GM18870 (cell line): Measurements from ENCODE around the gene CABP4.

Experiments
- ATAC-seq: cut with Tn5 transposase; IDR thresholded peaks from one replicate; pipeline ENCODE4 v1.9.1; 2021; ENCODE audit warnings: moderate library complexity; ENCODE audit not compliant: unreplicated experiment

Gene CABP4

GRCh38 chr11:67494371-67495233 lies 39.4 kb downstream of the CABP4 start:
- ATAC-seq: no peak

DNA sequence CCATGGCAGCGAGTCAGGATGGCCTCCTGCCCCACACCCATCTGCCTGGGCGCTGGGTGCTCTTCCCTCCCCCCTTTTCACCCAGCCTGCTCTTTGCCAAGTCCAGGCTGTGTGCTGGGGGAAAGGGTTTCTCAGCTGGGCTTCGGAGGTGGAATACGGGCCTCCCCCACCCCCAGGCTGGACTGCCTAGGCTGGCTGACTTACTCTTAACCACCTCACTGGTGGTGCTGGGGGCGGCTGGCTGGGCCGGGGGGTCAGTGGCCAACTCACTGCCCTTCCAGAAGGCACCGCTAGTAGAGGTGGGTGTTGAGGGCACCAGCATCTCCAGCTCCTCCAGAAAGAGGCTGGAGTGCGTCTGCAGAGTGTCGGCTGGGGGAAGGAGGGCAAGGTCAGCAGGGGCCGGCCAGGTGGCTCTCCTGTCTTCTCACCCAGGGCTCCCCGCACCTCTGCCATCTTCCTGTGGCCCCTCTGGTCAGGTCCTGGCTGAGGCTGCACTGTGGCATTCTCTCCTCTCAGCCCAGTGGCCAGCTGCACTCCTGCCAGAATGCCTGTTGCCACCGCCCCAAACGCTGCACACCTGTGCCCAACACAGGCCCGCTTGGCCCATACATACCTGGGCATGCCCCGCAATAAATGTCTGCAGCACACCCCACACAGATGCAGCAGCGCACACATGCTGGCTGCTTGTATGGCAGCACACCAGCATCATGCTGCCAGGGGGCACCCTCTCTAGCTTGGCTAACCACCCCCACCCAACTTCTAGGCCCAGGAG lies 40.3 kb downstream of the CABP4 start:
- no peak for ATAC-seq

- no peak for ATAC-seq
These were observed 41.0 kb downstream of the CABP4 start for GRCh38 chr11:67496113-67496512.

DNA sequence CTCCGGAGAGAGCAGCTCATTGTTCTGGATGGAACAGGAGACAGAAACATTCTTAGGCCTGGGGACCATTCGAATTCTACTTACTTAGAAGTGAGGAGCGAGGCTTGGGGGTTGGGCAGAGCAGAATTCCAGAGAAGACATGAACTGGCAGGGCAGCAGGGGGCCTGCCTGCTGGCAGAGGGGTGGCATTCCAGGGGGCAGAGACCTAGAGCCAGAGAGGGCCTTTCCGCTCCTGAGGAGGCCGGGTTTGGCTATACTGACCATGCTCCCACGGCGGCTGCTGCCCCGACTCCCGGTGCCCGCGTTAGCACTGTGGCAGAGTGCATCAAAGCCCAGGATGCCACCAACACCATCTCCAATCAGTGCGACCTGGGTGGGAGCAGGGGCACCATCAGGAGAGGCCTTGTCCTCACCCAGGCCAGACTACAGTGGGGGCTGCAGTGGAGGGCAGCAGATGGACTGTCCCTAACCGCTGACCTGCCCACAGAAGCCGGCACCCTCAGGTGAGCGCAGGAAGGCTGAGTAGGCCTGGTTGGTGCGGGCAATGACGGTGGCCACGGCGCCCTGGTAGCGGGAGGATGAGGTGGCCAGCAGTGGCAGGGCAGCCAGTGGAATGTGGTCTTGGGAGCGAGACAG lies 42.6 kb downstream of the CABP4 start:
- no peak for ATAC-seq

GRCh38 chr11:67498544-67498972 lies 43.4 kb downstream of the CABP4 start:
- no peak for ATAC-seq

- no peak for ATAC-seq
These were observed 44.8 kb downstream of the CABP4 start for GRCh38 chr11:67499808-67500483.

- no peak for ATAC-seq
These were observed 45.3 kb downstream of the CABP4 start for GRCh38 chr11:67500484-67500821.

GRCh38 chr11:67500831-67501715 lies 45.9 kb downstream of the CABP4 start:
- no peak for ATAC-seq

DNA sequence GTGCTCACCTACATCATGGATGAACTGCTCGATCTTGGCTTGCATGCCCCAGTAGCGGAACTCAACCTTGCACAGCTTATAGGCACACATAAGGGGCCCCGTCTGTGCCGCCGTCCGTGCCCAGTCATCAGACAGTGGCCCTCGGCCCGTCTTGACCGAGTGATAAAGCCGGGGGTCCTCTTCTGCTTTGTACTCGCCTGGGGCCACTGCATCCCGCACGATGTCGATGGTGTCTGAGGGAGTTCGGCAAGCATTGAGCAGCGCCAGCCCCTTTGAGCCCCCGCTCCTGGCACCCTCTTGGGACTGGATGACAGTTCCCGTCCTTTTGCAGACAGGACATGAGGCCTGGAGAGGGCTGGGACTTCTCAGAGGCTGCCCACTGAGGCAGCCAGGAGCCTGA lies 46.7 kb downstream of the CABP4 start:
- no peak for ATAC-seq

DNA sequence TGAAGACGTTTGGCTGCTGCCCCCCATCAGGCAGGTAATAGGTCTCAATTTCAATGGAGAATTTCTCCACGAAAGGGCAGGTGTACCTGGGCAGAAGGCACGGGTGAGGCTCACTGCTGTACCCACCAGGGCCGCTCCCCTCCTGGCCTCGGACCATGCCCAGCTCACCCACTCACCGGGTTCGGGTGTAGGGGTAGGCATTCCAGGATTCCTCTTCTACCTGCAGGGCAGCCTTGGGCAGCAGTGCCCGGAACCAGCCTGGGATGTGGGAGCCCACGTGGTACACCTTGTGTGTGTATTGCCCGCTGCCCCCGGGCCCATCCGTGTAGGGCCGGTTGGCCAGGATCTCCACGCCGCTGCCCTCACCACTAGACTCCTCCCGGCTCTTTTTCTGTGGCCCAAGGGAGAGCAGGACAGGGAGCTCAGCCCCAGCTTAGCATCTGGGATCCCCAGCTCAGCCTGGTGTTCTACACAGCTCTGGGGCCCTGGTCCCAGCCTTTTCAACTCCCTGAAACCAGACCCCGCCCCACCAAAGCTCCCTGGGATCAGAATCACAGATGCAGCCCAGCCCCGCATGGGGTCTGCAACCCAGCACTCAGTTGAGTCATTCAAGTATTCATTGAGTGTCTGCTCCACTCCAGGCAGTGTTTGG lies 47.3 kb downstream of the CABP4 start:
- no peak for ATAC-seq

DNA sequence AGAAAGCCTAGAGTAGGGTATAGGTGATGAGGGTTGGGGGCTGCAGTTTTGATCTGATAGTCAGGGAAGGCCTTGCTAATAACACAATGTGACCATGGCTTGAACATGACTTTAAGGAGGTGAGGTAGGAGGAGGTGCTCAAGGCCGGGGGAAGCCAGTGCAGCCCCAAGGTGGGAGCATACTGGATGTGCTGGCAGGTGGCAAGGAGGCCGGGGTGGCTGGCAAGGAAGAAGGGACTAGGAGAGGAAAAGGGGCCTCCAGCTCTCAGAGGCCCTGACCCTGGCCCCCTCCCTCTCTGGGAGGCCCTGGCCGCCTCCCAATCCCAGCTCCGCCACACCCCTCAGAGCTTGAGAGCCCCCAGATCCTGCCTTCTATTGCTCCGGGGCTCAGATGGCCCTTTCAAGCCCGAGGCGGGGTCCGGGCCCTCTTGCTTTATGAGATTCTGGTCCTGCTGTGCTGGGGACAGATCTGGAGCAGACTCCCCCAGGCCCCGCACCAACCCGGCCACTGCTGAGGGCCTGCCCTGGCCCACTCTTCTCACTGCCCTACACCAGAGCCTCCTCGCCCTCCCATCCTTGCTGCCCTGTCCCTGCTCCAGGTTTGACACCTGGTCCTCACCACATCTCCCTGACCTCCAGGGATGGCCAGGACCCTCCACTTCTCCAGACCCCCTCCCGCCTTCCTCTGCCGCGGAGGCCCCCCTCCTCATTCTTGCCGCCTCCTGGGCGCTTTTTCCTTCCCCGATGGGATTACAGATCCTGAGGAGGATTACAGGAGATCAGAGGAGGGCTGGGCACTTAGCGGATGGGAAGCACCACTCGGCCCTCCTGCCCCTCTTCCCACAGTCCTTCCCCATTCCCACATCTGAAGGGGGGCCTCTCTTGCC lies 48.2 kb downstream of the CABP4 start:
- ATAC-seq: no peak

GRCh38 chr11:67504005-67504949 lies 49.1 kb downstream of the CABP4 start:
- no peak for ATAC-seq

- no peak for ATAC-seq
These were observed 49.9 kb downstream of the CABP4 start, which contains the start of gene PITPNM1 for GRCh38 chr11:67504950-67505581. Gene PITPNM1, minus strand, starts transcription at chr11:67505363. Its CDS starts 1,183 bp downstream, at chr11:67504180.

DNA sequence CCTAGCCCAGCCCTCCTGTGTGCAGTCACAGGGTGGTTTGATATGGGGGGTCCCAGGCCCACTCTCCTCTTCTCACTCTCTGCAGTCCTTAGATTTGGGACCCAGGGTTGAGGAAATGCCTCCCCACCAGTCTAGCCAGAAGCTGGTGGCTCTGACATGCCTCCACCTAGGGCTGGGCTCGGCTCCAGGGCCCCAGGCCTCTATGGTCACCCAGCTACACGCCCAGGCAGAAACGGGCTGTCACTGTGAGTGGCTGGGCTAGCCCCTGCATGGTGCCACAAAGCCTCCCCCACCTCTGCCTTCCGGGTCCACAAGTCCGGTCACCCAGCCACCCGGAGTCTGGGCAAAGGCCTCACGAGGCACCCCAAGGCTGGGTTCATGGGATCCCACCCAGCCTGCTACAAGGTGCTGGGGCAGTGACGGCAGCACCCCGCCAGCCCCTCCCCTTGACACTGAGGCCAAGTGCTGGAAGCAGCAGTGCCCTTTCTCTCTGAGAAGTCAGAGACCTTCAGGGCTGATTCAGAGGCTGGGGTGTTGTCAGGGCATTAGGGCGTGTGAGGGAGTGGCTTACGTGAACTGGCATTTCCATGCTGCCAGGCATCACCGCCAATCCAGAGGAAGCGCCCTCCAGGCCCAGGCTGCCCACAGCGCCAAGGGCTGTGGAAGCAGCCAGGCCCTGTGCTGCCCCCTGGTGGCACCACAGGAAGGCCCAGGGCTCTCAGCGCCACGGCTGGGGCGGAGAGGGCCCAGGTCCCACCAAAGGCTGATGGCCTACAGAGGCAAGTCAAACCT lies 50.6 kb downstream of the CABP4 start:
- ATAC-seq: no peak

- no peak for ATAC-seq
These were observed 51.4 kb downstream of the CABP4 start for GRCh38 chr11:67506426-67507051.
